GM12873 (cell line): ENCODE data around the gene CHCHD6.

Source experiments
- CTCF ChIP-seq: IDR thresholded peaks from 2 replicates; pipeline ENCODE4 v1.5.1; 2012; ENCODE audit warnings: low read depth, mild to moderate bottlenecking, moderate library complexity, low read length, control low read depth; ENCODE audit not compliant: insufficient read depth; ENCODE audit errors: missing control alignments

CHCHD6 gene

GRCh38 chr3:126818400-126819095, 114.5 kb downstream of the CHCHD6 start:
- no peak for TF ChIP-seq CTCF

- TF ChIP-seq CTCF, result no peak
Measured at GRCh38 chr3:126826693-126827092, 122.7 kb downstream of the CHCHD6 start.

GRCh38 chr3:126827121-126827520, 123.1 kb downstream of the CHCHD6 start:
- TF ChIP-seq CTCF, result no peak

GRCh38 chr3:126828306-126828705, 124.3 kb downstream of the CHCHD6 start:
- TF ChIP-seq CTCF, result no peak

- TF ChIP-seq CTCF, result no peak
Measured at GRCh38 chr3:126832933-126833332, 128.9 kb downstream of the CHCHD6 start.

GRCh38 chr3:126834596-126835471, 130.8 kb downstream of the CHCHD6 start:
- TF ChIP-seq CTCF, result no peak

- no peak for TF ChIP-seq CTCF
Measured at GRCh38 chr3:126835472-126836219, 131.6 kb downstream of the CHCHD6 start.
